ENCODE results near the gene IP6K2. TPM values are rescaled to one million over a fixed set of nuclear protein-coding genes. Genes with fewer than 3 reads are reported as not detected.

Gene IP6K2
- total and polyA plus RNA-seq, 10 of the 15 experiments (the other 5 are each of a cell fraction or from before 2014, with no cell fraction given) = 25.8 to 95.9 (median 69.0) TPM

DNA sequence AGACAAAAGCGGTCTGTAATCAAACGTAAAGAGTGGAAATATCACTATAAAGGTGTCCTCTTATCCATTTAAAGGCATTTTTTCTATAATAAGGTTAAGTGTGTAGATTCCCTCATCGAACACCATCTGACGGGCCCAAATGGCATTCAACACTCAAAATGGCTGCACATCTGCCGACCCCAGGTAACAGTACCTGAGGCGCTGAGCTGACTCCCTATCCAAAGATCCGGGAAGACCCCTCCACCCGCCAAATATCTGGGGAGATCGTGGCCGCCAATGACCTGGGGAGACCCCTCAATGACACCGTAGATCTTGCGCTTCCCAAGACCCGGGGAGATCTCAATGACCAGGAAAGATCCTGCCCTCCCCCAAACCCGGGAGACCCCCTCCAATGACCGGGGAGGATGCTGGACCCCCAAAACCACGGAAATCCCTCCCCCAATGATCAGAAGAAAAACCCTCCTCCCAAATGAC is 476 bp downstream of the IP6K2 start:
- H3K4me2 ChIP-seq (ENCODE audit: control insufficient read depth, insufficient read depth) = no peak overlapping the region
- ATAC-seq (peak; percentile 53), FAIRE-seq (no peak), DNase-seq (ENCODE audit: low read depth, low spot score) (no peak)
- ChIA-PET SMC1A (ENCODE audit: uncharacterized antibody, unreplicated experiment) (interaction anchor here (0.6 to 1.4 kb wide), 3 partner anchors 12 to 235 kb away, joined by 3 to 5 read pairs (median 3); no protein-coding TSS in a partner anchor), RAD21 (ENCODE audit: unreplicated experiment) (interaction anchor here (1.0 to 1.7 kb wide), 3 partner anchors 32 to 316 kb away, joined by 3 to 4 read pairs (median 3); partner anchors contain the start of gene SLC25A20), CTCF (interaction anchor here (0.6 to 3.3 kb wide), 13 partner anchors 9 to 305 kb away, joined by 3 to 14 read pairs (median 4); partner anchors contain the start of genes NCKIPSD, NDUFAF3 and SLC25A20), POLR2A (interaction anchor here (0.9 to 2.2 kb wide), 7 partner anchors 8 to 292 kb away, joined by 3 to 8 read pairs (median 5); partner anchors contain the start of genes ARIH2, NCKIPSD and PFKFB4)
- BruUV-seq (replicated peaks) = no TSS peak
- peaks cover 0 to 10% of the 10 kb centered on the region in 2 experiments; a peak in 2 of 4 replicates for H3K36me3 ChIP-seq (ENCODE audit: control insufficient read depth in 2 of 2, insufficient read depth in 2 of 2, low read length in 1 of 2)
- no peaks in the 10 kb centered on the region for H3K9me3 ChIP-seq (replicated peaks; ENCODE audit: control insufficient read depth, insufficient read depth, low read length)
- H4K20me1 ChIP-seq (ENCODE audit: control insufficient read depth, insufficient read depth) = peaks cover 4% of the 10 kb centered on the region; the same call in 1 of the 2 replicates
- H2AFZ ChIP-seq (ENCODE audit: control insufficient read depth, low read depth, low read length) = peak overlapping the region; percentile 89
- peak overlapping the region; percentile 97 for H3K27ac ChIP-seq (ENCODE audit: control insufficient read depth, insufficient read depth)
- peak overlapping the region; percentile 99 for H3K9ac ChIP-seq (ENCODE audit: control insufficient read depth, insufficient read depth, low read length)
- WGBS (ENCODE audit: insufficient coverage, insufficient replicate concordance, low lambda C conversion rate, missing lambda C conversion rate) = 1% methylated on average over 16 of the region's 16 CpGs
- H3K79me2 ChIP-seq (ENCODE audit: control insufficient read depth, insufficient read depth, low read length) = peaks cover 50% of the 10 kb centered on the region
- H3K4me1 ChIP-seq (ENCODE audit: control insufficient read depth, insufficient read depth, low read length) = peaks cover 10% of the 10 kb centered on the region
- peak overlapping the region; percentile 90 for H3K4me3 ChIP-seq
- in situ Hi-C loops (cut with MboI) (no loop called here), intact Hi-C loops (cut with micrococcal nuclease; ENCODE audit: unreplicated experiment) (no loop called here)
- TF ChIP-seq MEF2B (IDR thresholded peaks at IDR 0.05; ENCODE audit: partially characterized antibody, poor library complexity, severe bottlenecking) (no peak), HDAC2 (IDR thresholded peaks at IDR 0.05) (no peak), RAD21 (IDR thresholded peaks at IDR 0.05; ENCODE audit: insufficient read depth, low read depth, low read length) (no peak), PAX8 (IDR thresholded peaks at IDR 0.05) (0 out of 2 replicates have a peak, but pooled peaks have one; percentile 60), TARDBP (IDR thresholded peaks at IDR 0.05; ENCODE audit: borderline replicate concordance) (no peak), YY1 (IDR thresholded peaks at IDR 0.05; ENCODE audit: low read depth, low read length) (peak; percentile 96), SREBF2 (IDR thresholded peaks at IDR 0.05; ENCODE audit: low read length) (no peak), GATAD2B (conservative IDR thresholded peaks at IDR 0.05; ENCODE audit: low read depth) (peak; percentile 42; the same call in 1 of the 2 replicates)
- TF ChIP-seq, protein P1, sequence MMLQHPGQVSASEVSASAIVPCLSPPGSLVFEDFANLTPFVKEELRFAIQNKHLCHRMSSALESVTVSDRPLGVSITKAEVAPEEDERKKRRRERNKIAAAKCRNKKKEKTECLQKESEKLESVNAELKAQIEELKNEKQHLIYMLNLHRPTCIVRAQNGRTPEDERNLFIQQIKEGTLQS (IDR thresholded peaks at IDR 0.05; ENCODE audit: borderline replicate concordance, extremely low read depth, low read depth, low read length) = no peak
- TF ChIP-seq, protein P2, sequence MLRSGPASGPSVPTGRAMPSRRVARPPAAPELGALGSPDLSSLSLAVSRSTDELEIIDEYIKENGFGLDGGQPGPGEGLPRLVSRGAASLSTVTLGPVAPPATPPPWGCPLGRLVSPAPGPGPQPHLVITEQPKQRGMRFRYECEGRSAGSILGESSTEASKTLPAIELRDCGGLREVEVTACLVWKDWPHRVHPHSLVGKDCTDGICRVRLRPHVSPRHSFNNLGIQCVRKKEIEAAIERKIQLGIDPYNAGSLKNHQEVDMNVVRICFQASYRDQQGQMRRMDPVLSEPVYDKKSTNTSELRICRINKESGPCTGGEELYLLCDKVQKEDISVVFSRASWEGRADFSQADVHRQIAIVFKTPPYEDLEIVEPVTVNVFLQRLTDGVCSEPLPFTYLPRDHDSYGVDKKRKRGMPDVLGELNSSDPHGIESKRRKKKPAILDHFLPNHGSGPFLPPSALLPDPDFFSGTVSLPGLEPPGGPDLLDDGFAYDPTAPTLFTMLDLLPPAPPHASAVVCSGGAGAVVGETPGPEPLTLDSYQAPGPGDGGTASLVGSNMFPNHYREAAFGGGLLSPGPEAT (IDR thresholded peaks at IDR 0.05; ENCODE audit: low read depth) = peak; percentile 79
- TF ChIP-seq, protein P3, sequence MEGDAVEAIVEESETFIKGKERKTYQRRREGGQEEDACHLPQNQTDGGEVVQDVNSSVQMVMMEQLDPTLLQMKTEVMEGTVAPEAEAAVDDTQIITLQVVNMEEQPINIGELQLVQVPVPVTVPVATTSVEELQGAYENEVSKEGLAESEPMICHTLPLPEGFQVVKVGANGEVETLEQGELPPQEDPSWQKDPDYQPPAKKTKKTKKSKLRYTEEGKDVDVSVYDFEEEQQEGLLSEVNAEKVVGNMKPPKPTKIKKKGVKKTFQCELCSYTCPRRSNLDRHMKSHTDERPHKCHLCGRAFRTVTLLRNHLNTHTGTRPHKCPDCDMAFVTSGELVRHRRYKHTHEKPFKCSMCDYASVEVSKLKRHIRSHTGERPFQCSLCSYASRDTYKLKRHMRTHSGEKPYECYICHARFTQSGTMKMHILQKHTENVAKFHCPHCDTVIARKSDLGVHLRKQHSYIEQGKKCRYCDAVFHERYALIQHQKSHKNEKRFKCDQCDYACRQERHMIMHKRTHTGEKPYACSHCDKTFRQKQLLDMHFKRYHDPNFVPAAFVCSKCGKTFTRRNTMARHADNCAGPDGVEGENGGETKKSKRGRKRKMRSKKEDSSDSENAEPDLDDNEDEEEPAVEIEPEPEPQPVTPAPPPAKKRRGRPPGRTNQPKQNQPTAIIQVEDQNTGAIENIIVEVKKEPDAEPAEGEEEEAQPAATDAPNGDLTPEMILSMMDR (IDR thresholded peaks at IDR 0.05 in 2 of 3, conservative IDR thresholded peaks at IDR 0.05 in 1 of 3; ENCODE audit: control insufficient read depth in 2 of 3, extremely low read depth in 1 of 3, insufficient read depth in 1 of 3, low read depth in 3 of 3, low read length in 3 of 3) = no peak
- H3K27me3 ChIP-seq (replicated peaks in 1 of 2; ENCODE audit: control insufficient read depth in 2 of 2, insufficient read depth in 2 of 2, low read length in 1 of 2) = no peaks in the 10 kb centered on the region

All from GM12878 (cell line).